Fibroblast of the aortic adventitia (primary cell): ENCODE data around the gene MALT1. TPM values are rescaled to one million over a fixed set of nuclear protein-coding genes. Genes with fewer than 3 reads are reported as not detected.

ENCODE experiments used
- DNase-seq: peaks from one replicate; pipeline ENCODE4 v3.0.0-alpha.2; 2010; ENCODE audit warnings: low read depth
- H3K4me3 ChIP-seq: 2 replicates; pipeline ENCODE4 v1.5.1; 2011; ENCODE audit warnings: low read depth, mild to moderate bottlenecking, control low read depth, low read length, moderate library complexity
- total RNA-seq: library from RNA; depleted of rRNA; stranded (reverse); fragments of >200 nt; gene quantifications from 2 replicates; pipeline ENCODE4 v1.2.3, GENCODE V29; 2012; ENCODE audit warnings: low replicate concordance
- TF ChIP-seq, protein P1 (sequence below): IDR thresholded peaks from 2 replicates; pipeline ENCODE4 v1.5.1; 2011; ENCODE audit warnings: mild to moderate bottlenecking, low read length, control low read depth, inconsistent platforms; ENCODE audit not compliant: insufficient read depth

Gene MALT1
- total RNA-seq, 1 donor = 18.3 TPM

DNA sequence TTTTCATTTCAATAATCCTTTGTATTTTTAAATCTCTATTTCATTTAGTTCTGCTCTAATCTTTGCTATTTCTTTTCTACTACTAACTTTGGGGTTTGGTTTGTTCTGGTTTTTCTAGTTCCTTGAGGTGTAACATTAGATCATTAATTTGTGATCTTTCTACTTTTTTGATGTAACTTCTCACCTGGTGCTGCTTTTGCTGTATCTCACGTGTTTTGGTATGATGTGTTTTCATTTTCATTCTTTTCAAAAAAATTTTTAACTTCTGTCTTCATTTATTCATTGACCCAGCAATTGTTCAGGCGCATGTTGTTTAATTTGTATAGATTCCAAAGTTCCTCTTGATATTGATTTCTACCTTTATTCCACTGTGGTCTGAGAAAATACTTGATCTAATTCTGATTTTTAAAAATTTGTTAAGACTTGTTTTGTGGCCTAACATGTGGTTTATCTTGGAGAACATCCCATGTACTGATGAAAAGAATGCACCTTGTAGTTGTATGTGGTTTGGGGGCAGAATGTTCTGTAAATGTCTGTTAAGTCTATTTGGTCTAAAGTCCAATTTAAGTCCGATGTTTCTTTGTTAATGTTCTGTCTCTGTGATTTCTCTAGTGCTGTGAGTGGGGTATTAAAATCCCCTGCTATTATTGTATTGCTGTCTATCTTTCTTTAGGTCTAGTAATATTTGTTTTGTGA, 17.3 kb upstream of the MALT1 start:
- no peak for DNase-seq
- TF ChIP-seq, protein P1, sequence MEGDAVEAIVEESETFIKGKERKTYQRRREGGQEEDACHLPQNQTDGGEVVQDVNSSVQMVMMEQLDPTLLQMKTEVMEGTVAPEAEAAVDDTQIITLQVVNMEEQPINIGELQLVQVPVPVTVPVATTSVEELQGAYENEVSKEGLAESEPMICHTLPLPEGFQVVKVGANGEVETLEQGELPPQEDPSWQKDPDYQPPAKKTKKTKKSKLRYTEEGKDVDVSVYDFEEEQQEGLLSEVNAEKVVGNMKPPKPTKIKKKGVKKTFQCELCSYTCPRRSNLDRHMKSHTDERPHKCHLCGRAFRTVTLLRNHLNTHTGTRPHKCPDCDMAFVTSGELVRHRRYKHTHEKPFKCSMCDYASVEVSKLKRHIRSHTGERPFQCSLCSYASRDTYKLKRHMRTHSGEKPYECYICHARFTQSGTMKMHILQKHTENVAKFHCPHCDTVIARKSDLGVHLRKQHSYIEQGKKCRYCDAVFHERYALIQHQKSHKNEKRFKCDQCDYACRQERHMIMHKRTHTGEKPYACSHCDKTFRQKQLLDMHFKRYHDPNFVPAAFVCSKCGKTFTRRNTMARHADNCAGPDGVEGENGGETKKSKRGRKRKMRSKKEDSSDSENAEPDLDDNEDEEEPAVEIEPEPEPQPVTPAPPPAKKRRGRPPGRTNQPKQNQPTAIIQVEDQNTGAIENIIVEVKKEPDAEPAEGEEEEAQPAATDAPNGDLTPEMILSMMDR = no peak
- H3K4me3 ChIP-seq = no peak overlapping the region

DNA sequence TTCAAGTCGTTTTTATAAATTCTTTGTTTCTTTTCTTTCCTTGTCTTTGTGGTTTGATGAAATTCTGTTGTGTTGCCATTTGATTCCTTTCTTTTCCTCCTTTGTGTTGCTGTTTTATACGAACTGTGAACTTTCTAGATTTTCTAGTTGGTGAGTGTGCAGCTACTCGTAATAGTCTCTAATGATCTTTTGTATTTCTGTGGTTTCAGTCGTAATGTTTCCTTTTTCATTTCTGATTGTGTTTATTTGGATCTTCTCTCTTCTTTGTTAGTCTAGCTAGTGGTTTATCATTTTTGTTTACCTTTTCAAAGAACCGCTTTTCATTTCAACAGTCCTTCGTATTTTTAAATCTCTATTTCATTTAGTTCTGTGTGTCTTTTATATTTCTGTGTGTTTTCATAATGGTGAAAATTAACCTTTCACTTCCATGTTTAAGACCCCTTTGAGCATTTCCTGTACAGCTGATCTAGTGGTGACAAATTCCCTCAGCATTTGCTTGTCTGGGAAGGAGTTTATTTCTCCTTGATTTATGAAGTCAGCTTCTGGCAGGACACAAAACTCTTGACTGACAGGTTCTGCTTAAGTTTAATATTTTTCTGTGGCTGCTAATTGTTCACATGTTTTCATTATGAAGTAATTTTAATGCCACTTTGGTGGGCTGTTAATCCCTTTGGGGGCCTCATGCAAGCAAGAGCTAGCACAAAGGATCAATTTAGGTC, 16.2 kb upstream of the MALT1 start:
- no peak overlapping the region for H3K4me3 ChIP-seq
- DNase-seq = no peak
- TF ChIP-seq, protein P1 = no peak

DNA sequence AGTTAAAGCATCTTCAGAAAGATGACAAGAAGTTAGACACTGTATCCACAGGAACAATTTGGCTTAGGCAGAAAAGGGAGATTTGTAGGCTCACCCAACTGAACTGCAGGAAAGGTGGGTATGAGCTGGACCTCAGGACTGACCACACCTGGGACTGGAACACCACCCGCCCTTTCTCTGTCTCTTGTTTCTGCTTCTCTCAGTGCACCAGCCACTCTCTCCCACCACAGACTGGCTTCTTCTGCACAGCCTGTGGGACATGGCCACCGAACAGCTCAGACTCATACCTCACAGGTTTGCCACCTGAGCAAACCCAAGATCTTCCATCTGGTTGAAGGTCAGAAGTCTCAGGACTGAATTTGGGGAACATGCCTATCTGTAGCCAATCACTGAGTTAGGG, 14.2 kb upstream of the MALT1 start:
- no peak for DNase-seq
- no peak overlapping the region for H3K4me3 ChIP-seq
- TF ChIP-seq, protein P1 = no peak

DNA sequence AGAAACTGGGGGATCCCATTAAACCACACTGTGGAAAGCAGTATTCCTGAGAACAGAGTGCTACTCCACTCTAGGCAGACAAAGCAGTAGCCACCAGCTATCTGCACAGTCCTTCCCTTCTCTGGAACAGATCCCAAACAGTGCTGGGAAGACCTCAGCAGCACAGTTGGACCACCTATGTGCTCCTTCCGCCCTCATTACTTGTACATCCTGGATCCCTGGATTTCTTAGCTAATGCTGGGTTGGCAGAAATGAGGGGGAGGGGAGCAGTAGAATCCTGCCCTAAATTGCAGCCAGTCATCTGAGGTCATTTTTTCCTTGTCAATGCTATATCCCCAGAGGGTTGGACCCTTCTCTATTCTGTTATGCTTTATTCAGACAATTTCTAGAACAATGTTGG, 13.8 kb upstream of the MALT1 start:
- TF ChIP-seq, protein P1 = no peak
- DNase-seq = no peak
- no peak overlapping the region for H3K4me3 ChIP-seq

DNA sequence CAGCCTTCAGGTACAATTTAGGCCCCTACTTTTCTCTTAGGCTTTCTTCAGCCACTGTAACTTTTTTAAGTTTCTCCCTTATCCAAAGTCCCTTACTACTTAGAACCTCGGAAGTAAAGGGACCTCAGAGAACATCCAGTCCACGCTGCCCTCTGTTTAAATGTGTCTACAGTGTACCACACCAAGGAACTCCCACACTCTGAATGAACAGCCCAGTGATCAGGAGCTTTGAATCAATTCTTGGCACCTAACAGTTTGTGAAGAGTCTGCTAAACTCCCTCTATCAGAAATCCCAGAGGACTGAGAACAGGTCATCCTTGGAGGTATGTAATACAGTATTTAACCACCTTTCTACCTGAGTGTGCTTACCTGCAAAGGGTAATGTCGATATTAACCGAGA, 11.6 kb upstream of the MALT1 start:
- no peak for DNase-seq
- TF ChIP-seq, protein P1 = no peak
- H3K4me3 ChIP-seq = no peak overlapping the region

DNA sequence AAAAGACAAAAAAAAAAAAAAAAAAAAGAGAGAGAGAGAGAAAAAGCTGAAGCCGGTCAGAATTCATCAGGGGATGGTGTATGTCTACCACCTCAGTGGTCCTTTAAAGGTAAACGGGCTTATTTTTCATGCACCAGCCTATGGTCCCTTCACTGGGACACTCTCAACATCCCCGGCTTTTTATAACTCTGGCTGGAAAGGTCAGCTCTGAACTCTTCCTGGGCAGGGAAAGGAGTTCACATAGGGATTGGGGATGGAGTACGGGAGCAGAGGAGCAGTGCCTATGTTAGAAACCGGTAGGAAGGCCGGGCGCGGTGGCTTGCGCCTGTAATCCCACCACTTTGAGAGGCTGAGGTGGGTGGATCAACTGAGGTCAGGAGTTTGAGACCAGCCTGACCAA, 10.3 kb upstream of the MALT1 start:
- TF ChIP-seq, protein P1 = no peak
- DNase-seq = no peak
- no peak overlapping the region for H3K4me3 ChIP-seq
